Karpas-422 (cell line): ENCODE measurements around the gene SLC22A16. TPM values are rescaled to one million over a fixed set of nuclear protein-coding genes. Genes with fewer than 3 reads are reported as not detected.

ENCODE experiments used
- DNase-seq: peaks from one replicate; pipeline ENCODE4 v3.0.0-alpha.2; 2015
- H2AFZ ChIP-seq: fragments of 200-600 bp; sonication (generic); 2 replicates; pipeline ENCODE4 v1.6.1; 2014; ENCODE audit warnings: antibody characterized with exemption, low read length, mixed read lengths
- H3K27ac ChIP-seq: fragments of 200-600 bp; sonication (generic); 2 replicates; pipeline ENCODE4 v1.5.1; 2014; ENCODE audit warnings: mild to moderate bottlenecking, low read length, moderate library complexity
- H3K27me3 ChIP-seq: fragments of 200-600 bp; sonication (generic); 2 replicates; pipeline ENCODE4 v1.6.1; 2014; ENCODE audit warnings: low read length, mixed read lengths
- H3K36me3 ChIP-seq: fragments of 200-600 bp; sonication (generic); 2 replicates; pipeline ENCODE4 v1.6.1; 2014; ENCODE audit warnings: low read length, mixed read lengths; ENCODE audit not compliant: insufficient read depth
- H3K4me1 ChIP-seq: fragments of 200-600 bp; sonication (generic); 2 replicates; pipeline ENCODE4 v1.6.1; 2014; ENCODE audit warnings: mild to moderate bottlenecking, low read length, mixed read lengths
- H3K4me2 ChIP-seq: fragments of 200-600 bp; sonication (generic); 2 replicates; pipeline ENCODE4 v1.6.1; 2014; ENCODE audit warnings: low read length, low read depth, mild to moderate bottlenecking; ENCODE audit not compliant: poor library complexity, severe bottlenecking
- H3K4me3 ChIP-seq: fragments of 200-600 bp; sonication (generic); 2 replicates; pipeline ENCODE4 v1.5.1; 2014; ENCODE audit warnings: mild to moderate bottlenecking, antibody characterized with exemption, low read length, mixed read lengths
- H3K79me2 ChIP-seq: fragments of 200-600 bp; sonication (generic); 2 replicates; pipeline ENCODE4 v1.6.1; 2014; ENCODE audit warnings: mild to moderate bottlenecking, low read length, mixed read lengths
- H3K9ac ChIP-seq: fragments of 200-600 bp; sonication (generic); 2 replicates; pipeline ENCODE4 v1.6.0; 2014; ENCODE audit warnings: low read length
- H3K9me2 ChIP-seq: fragments of 200-600 bp; sonication (generic), shearing (Covaris generic); replicated peaks from 2 replicates; pipeline ENCODE4 v1.6.0; 2014; ENCODE audit warnings: mild to moderate bottlenecking, low read length, moderate library complexity; ENCODE audit not compliant: insufficient read depth
- H3K9me3 ChIP-seq: fragments of 300-700, 200-600 bp; sonication (generic); 2 replicates; pipeline ENCODE4 v1.6.1; 2014; ENCODE audit warnings: low read length, mixed read lengths
- H4K20me1 ChIP-seq: fragments of 200-600 bp; sonication (generic); 2 replicates; pipeline ENCODE4 v1.6.1; 2014; ENCODE audit warnings: mild to moderate bottlenecking, antibody characterized with exemption, low read length, low read depth; ENCODE audit not compliant: insufficient read depth
- total RNA-seq: library from RNA; depleted of rRNA; stranded (reverse); fragments of >200 nt; shearing (Covaris generic); gene quantifications from 2 replicates; pipeline ENCODE4 v1.2.3, GENCODE V29; 2014; ENCODE audit warnings: low replicate concordance; rRNA removed

The SLC22A16 gene
- total RNA-seq, 1 experiment from 2014 or later = not detected

GRCh38 chr6:110389689-110390382, 86.6 kb downstream of the SLC22A16 start:
- peaks cover 2% of the 10 kb centered on the region; the same call in 1 of the 2 replicates for H3K4me1 ChIP-seq
- H3K4me2 ChIP-seq = no peak overlapping the region
- DNase-seq = no peak
- H3K36me3 ChIP-seq = no peaks in the 10 kb centered on the region
- H3K9me3 ChIP-seq = no peaks in the 10 kb centered on the region
- no peak overlapping the region for H3K4me3 ChIP-seq
- no peak overlapping the region for H2AFZ ChIP-seq
- no peaks in the 10 kb centered on the region for H3K79me2 ChIP-seq
- H3K27me3 ChIP-seq = no peaks in the 10 kb centered on the region
- H3K9me2 ChIP-seq = no peaks in the 10 kb centered on the region
- H3K9ac ChIP-seq = no peak overlapping the region
- no peaks in the 10 kb centered on the region for H4K20me1 ChIP-seq
- H3K27ac ChIP-seq = no peak overlapping the region

GRCh38 chr6:110387986-110388385, 88.4 kb downstream of the SLC22A16 start:
- no peak overlapping the region for H3K9ac ChIP-seq

GRCh38 chr6:110385458-110385863, 91.0 kb downstream of the SLC22A16 start:
- Histone ChIP-seq H3K4me2 (no peak overlapping the region), H3K27ac (no peak overlapping the region), H4K20me1 (no peaks in the 10 kb centered on the region), H3K9me2 (no peaks in the 10 kb centered on the region), H3K36me3 (no peaks in the 10 kb centered on the region), H3K4me3 (no peak overlapping the region), H3K9ac (no peak overlapping the region), H3K9me3 (no peaks in the 10 kb centered on the region), H3K79me2 (no peaks in the 10 kb centered on the region), H3K27me3 (no peaks in the 10 kb centered on the region), H2AFZ (no peak overlapping the region), H3K4me1 (peaks cover 2% of the 10 kb centered on the region; the same call in 1 of the 2 replicates)
- DNase-seq = no peak

More at GRCh38 chr6:110387986-110388385, 88.4 kb downstream of the SLC22A16 start:
- Histone ChIP-seq H3K79me2 (no peaks in the 10 kb centered on the region), H3K36me3 (no peaks in the 10 kb centered on the region), H3K27ac (no peak overlapping the region), H3K9me3 (no peaks in the 10 kb centered on the region), H2AFZ (no peak overlapping the region), H3K4me1 (peaks cover 2% of the 10 kb centered on the region; the same call in 1 of the 2 replicates), H4K20me1 (no peaks in the 10 kb centered on the region), H3K27me3 (no peaks in the 10 kb centered on the region), H3K4me2 (no peak overlapping the region), H3K9me2 (no peaks in the 10 kb centered on the region), H3K4me3 (no peak overlapping the region)
- no peak for DNase-seq

- no peak overlapping the region for H3K27ac ChIP-seq
- no peaks in the 10 kb centered on the region for H3K27me3 ChIP-seq
- no peaks in the 10 kb centered on the region for H3K79me2 ChIP-seq
- DNase-seq = no peak
- H3K36me3 ChIP-seq = no peaks in the 10 kb centered on the region
- no peaks in the 10 kb centered on the region for H4K20me1 ChIP-seq
- no peak overlapping the region for H3K4me2 ChIP-seq
- H3K9ac ChIP-seq = no peak overlapping the region
- H2AFZ ChIP-seq = no peak overlapping the region
- H3K4me1 ChIP-seq = peaks cover 9% of the 10 kb centered on the region
- H3K9me2 ChIP-seq = no peaks in the 10 kb centered on the region
- H3K4me3 ChIP-seq = no peak overlapping the region
- H3K9me3 ChIP-seq = no peaks in the 10 kb centered on the region
Observed at GRCh38 chr6:110378552-110378951, 97.9 kb downstream of the SLC22A16 start.

Other genes with a start within 250 kb of the SLC22A16 start
- gene METTL24, start 118.3 kb downstream of the SLC22A16 start, total RNA-seq = not detected in 2 replicates
- not detected in 2 replicates for gene DDO, start 61.0 kb downstream of the SLC22A16 start, total RNA-seq